ENCODE measurements around the gene ACAD10.

- TF ChIP-seq CTCF (IDR thresholded peaks at IDR 0.05): no peak
- TF ChIP-seq PRDM15 (CRISPR knock-in tag; IDR thresholded peaks at IDR 0.05): no peak
- no peak for TF ChIP-seq NFE2L1 (CRISPR knock-in tag; IDR thresholded peaks at IDR 0.05)
- TF ChIP-seq CREB1 (CRISPR knock-in tag; IDR thresholded peaks at IDR 0.05): no peak
- no peak for TF ChIP-seq MYBL2 (CRISPR knock-in tag; IDR thresholded peaks at IDR 0.05)
- TF ChIP-seq FOXJ3 (CRISPR knock-in tag; IDR thresholded peaks at IDR 0.05; ENCODE audit: borderline replicate concordance): no peak
- no peak for TF ChIP-seq NFYB (CRISPR knock-in tag; conservative IDR thresholded peaks at IDR 0.05; ENCODE audit: low read depth)
- TF ChIP-seq SP1 (CRISPR knock-in tag; conservative IDR thresholded peaks at IDR 0.05): no peak
Observed at GRCh38 chr12:111692575-111693210, 6.8 kb downstream of the ACAD10 start.
